Hepatocyte (in vitro differentiated cells): Measurements from ENCODE around the gene DUSP10. TPM values are rescaled to one million over a fixed set of nuclear protein-coding genes. Genes with fewer than 3 reads are reported as not detected.

Experiments
- DNase-seq: peaks from one replicate; pipeline ENCODE4 v3.0.0-alpha.2; 2016; ENCODE audit warnings: low spot score
- H2AFZ ChIP-seq: fragments of 200-600 bp; sonication (generic); 2 replicates; pipeline ENCODE4 v1.6.0; 2016; ENCODE audit warnings: antibody characterized with exemption, mild to moderate bottlenecking
- H3K27ac ChIP-seq: fragments of 200-600 bp; sonication (generic); 2 replicates; pipeline ENCODE4 v1.5.1; 2016; ENCODE audit warnings: mild to moderate bottlenecking
- H3K27me3 ChIP-seq: fragments of 200-600 bp; sonication (generic); 2 replicates; pipeline ENCODE4 v1.6.1; 2016
- H3K36me3 ChIP-seq: fragments of 200-600 bp; sonication (generic); replicated peaks from 2 replicates; pipeline ENCODE4 v1.5.1; 2016; ENCODE audit warnings: low read depth; ENCODE audit not compliant: insufficient read depth
- H3K4me1 ChIP-seq: fragments of 200-600 bp; sonication (generic); 2 replicates; pipeline ENCODE4 v1.5.1; 2016; ENCODE audit warnings: mild to moderate bottlenecking, moderate library complexity; ENCODE audit not compliant: insufficient read depth
- H3K4me2 ChIP-seq: fragments of 200-600 bp; sonication (generic); 2 replicates; pipeline ENCODE4 v1.6.0; 2016
- H3K4me3 ChIP-seq: fragments of 200-600 bp; sonication (generic); 2 replicates; pipeline ENCODE4 v1.5.1; 2016; ENCODE audit warnings: mild to moderate bottlenecking
- H3K79me2 ChIP-seq: fragments of 200-600 bp; sonication (generic); 2 replicates; pipeline ENCODE4 v1.6.0; 2017; ENCODE audit warnings: mild to moderate bottlenecking
- H3K9me2 ChIP-seq: fragments of 200-600 bp; sonication (generic); replicated peaks from 2 replicates; pipeline ENCODE4 v1.6.0; 2017; ENCODE audit warnings: mild to moderate bottlenecking; ENCODE audit not compliant: insufficient read depth
- H3K9me3 ChIP-seq: fragments of 200-600 bp; sonication (generic); 2 replicates; pipeline ENCODE4 v1.5.1; 2016; ENCODE audit warnings: low read depth, mild to moderate bottlenecking
- H4K20me1 ChIP-seq: fragments of 200-600 bp; sonication (generic); 2 replicates; pipeline ENCODE4 v1.6.0; 2016; ENCODE audit warnings: mild to moderate bottlenecking; ENCODE audit not compliant: insufficient read depth, poor library complexity, severe bottlenecking
- CTCF ChIP-seq: fragments of 200-600 bp; sonication (generic); IDR thresholded peaks from 2 replicates; pipeline ENCODE4 v1.5.1; 2016; ENCODE audit warnings: antibody characterized with exemption, mild to moderate bottlenecking; ENCODE audit not compliant: poor library complexity
- EZH2 ChIP-seq: fragments of 200-600 bp; sonication (generic); IDR thresholded peaks from 2 replicates; pipeline ENCODE4 v1.6.1; 2016; ENCODE audit warnings: antibody characterized with exemption, mild to moderate bottlenecking, borderline replicate concordance
- EZH2phosphoT487 ChIP-seq: fragments of 200-600 bp; sonication (generic); IDR thresholded peaks from one replicate; pipeline ENCODE4 v1.6.1; 2018; ENCODE audit warnings: antibody characterized with exemption, mild to moderate bottlenecking, low read depth, moderate library complexity; ENCODE audit not compliant: unreplicated experiment, severe bottlenecking
- WGBS: methylation state at CpG from one replicate; pipeline ENCODE4 v1.1.6; 2016; ENCODE audit warnings: low lambda C conversion rate; ENCODE audit errors: missing lambda C conversion rate; 5-methylcytosine and 5-hydroxymethylcytosine counted together
- polyA plus RNA-seq: library from polyadenylated mRNA; unstranded; fragments of >200 nt; fragmentation: Nextera tagmentation; extraction: Ambion mirVana; gene quantifications from 2 replicates; pipeline ENCODE4 v1.2.1, GENCODE V29; 2016
- total RNA-seq: library from RNA; depleted of rRNA; stranded (reverse); fragments of >200 nt; gene quantifications from 2 replicates; pipeline ENCODE4 v1.2.3, GENCODE V29; 2014

Gene DUSP10
- total and polyA plus RNA-seq, 2 experiments from 2014 or later: 13.1 to 17.6 TPM

- Histone ChIP-seq H3K79me2 (no peaks in the 10 kb centered on the region), H2AFZ (no peak overlapping the region), H3K36me3 (no peaks in the 10 kb centered on the region), H3K4me1 (peaks cover 5% of the 10 kb centered on the region), H3K4me3 (no peak overlapping the region), H3K27ac (no peak overlapping the region), H3K9me2 (no peaks in the 10 kb centered on the region), H3K9me3 (no peaks in the 10 kb centered on the region), H3K27me3 (no peaks in the 10 kb centered on the region), H3K4me2 (no peak overlapping the region), H4K20me1 (no peaks in the 10 kb centered on the region)
- DNase-seq: no peak
- 99% methylated on average over 12 of the region's 12 CpGs for WGBS
- no peak for TF ChIP-seq EZH2phosphoT487
- TF ChIP-seq EZH2: no peak
- TF ChIP-seq CTCF: no peak
Measured at GRCh38 chr1:221706191-221706590, 35.7 kb downstream of the DUSP10 start.

DNA sequence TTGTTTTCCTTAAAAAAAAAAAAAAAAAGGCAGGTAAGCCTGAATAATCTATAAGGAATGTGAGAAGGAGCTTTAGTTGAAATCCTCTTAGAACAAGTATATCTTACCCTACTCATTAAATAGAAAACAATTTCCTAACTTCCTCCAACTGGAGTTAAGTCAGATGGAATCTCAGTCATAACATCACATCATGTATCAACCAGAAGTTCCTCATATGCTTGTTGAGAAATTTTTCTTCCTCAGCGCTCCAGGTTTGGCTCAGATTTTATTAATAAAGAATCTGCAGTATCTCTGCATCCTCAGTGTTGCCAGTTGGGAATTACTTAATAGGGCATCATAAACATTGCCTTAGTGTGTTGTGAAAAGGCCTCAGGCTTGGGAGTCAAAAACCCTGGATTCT lies 37.6 kb downstream of the DUSP10 start:
- Histone ChIP-seq H4K20me1 (no peaks in the 10 kb centered on the region), H3K4me3 (no peak overlapping the region), H3K9me2 (no peaks in the 10 kb centered on the region), H3K4me2 (no peak overlapping the region), H3K9me3 (no peaks in the 10 kb centered on the region), H2AFZ (no peak overlapping the region), H3K27me3 (no peaks in the 10 kb centered on the region), H3K36me3 (no peaks in the 10 kb centered on the region), H3K4me1 (peaks cover 3% of the 10 kb centered on the region), H3K79me2 (no peaks in the 10 kb centered on the region), H3K27ac (peak overlapping the region; percentile 3)
- no peak for TF ChIP-seq CTCF
- TF ChIP-seq EZH2phosphoT487: no peak
- TF ChIP-seq EZH2: no peak
- WGBS: 85% methylated on average over 1 of the region's 1 CpG
- DNase-seq: no peak

DNA sequence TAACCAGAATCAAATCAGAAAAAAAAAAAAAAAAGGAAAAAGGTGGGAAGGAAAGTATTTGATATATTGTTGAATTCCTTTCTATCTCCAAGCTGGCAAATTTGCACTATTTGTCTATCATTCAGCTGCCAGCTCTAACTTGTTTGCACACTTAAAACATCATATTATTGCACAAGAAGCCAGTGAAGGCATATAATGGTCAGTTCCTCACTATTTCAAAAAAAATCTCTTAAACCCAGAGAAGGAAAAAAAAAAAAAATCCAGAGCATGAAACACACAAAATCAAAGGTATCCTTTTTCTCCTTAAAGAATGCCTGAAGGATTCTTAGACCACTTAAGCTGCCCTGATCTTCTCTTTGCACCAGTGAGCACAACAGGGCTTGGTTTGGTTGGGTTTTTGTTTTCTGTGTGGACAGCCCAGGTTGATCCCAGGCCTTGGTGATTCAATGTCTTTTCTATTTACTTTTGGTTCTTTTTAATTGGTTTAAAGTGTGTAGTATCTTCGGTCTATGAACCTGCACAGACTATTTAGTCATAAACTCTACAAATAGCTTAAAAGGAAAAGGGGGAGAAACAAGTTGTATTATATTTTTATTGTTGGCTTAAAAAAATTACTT lies 40.2 kb downstream of the DUSP10 start:
- no peaks in the 10 kb centered on the region for H3K79me2 ChIP-seq
- H3K27ac ChIP-seq: no peak overlapping the region
- no peaks in the 10 kb centered on the region for H3K36me3 ChIP-seq
- 63% methylated on average over 1 of the region's 1 CpG for WGBS
- H4K20me1 ChIP-seq: no peaks in the 10 kb centered on the region
- no peak for DNase-seq
- no peak overlapping the region for H3K4me2 ChIP-seq
- H3K27me3 ChIP-seq: no peaks in the 10 kb centered on the region
- TF ChIP-seq CTCF: no peak
- no peak for TF ChIP-seq EZH2
- TF ChIP-seq EZH2phosphoT487: no peak
- H3K9me2 ChIP-seq: no peaks in the 10 kb centered on the region
- no peak overlapping the region for H2AFZ ChIP-seq
- H3K4me3 ChIP-seq: no peak overlapping the region
- H3K9me3 ChIP-seq: no peaks in the 10 kb centered on the region
- peaks cover 3% of the 10 kb centered on the region for H3K4me1 ChIP-seq

DNA sequence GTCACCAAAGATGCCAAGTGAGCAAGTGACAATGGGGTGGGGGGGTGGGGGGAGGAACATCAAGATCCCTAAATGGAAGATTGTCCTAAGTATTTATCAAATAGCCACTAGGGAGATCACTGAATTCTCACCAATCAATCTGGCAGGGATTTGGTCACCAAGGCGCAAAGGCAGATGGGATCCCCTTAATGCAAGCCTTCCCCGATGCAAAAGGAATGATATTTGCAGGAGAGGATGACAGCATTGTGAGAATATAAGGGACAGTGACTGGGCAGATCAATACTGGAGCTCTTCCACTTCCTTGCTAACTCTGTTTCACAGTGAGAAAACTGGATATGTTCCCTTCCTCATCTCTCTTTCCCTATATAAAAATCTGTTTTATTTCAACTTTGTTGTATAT lies 40.9 kb downstream of the DUSP10 start:
- H3K79me2 ChIP-seq: no peaks in the 10 kb centered on the region
- H3K27me3 ChIP-seq: no peaks in the 10 kb centered on the region
- H3K9me3 ChIP-seq: no peaks in the 10 kb centered on the region
- H3K4me1 ChIP-seq: peaks cover 3% of the 10 kb centered on the region
- no peaks in the 10 kb centered on the region for H3K9me2 ChIP-seq
- H3K36me3 ChIP-seq: no peaks in the 10 kb centered on the region
- 50% methylated on average over 2 of the region's 2 CpGs for WGBS
- no peak overlapping the region for H2AFZ ChIP-seq
- no peaks in the 10 kb centered on the region for H4K20me1 ChIP-seq
- TF ChIP-seq CTCF (no peak), EZH2 (no peak), EZH2phosphoT487 (no peak)
- no peak overlapping the region for H3K27ac ChIP-seq
- no peak overlapping the region for H3K4me3 ChIP-seq
- H3K4me2 ChIP-seq: no peak overlapping the region
- no peak for DNase-seq
